DMS53 treated with DMSO at 0.1 percent for 48 hours (cell line): ENCODE results near the gene AIF1L.

Source experiments
- DNase-seq: peaks from one replicate; lab custom pipeline; 2025; ENCODE audit not compliant: unreplicated experiment; lab: John Stamatoyannopoulos, UW

Gene AIF1L

GRCh38 chr9:131076347-131077195 lies 19.8 kb upstream of the AIF1L start:
- no peak for DNase-seq

GRCh38 chr9:131078427-131079366 lies 17.6 kb upstream of the AIF1L start:
- DNase-seq = no peak

GRCh38 chr9:131080589-131080988 lies 15.7 kb upstream of the AIF1L start:
- no peak for DNase-seq

GRCh38 chr9:131081868-131082267 lies 14.5 kb upstream of the AIF1L start:
- no peak for DNase-seq

- DNase-seq = no peak
Observed at GRCh38 chr9:131082774-131083512, 13.4 kb upstream of the AIF1L start.

- DNase-seq = no peak
Observed at GRCh38 chr9:131084661-131085369, 11.5 kb upstream of the AIF1L start.

GRCh38 chr9:131085370-131086122 lies 10.8 kb upstream of the AIF1L start:
- no peak for DNase-seq

GRCh38 chr9:131087354-131087893 lies 8.9 kb upstream of the AIF1L start:
- no peak for DNase-seq

- no peak for DNase-seq
Observed at GRCh38 chr9:131090025-131090787, 6.1 kb upstream of the AIF1L start.

- no peak for DNase-seq
Observed at GRCh38 chr9:131091352-131091992, 4.9 kb upstream of the AIF1L start.

- no peak for DNase-seq
Observed at GRCh38 chr9:131092030-131092429, 4.3 kb upstream of the AIF1L start.

- DNase-seq = no peak
Observed at GRCh38 chr9:131092548-131093440, 3.5 kb upstream of the AIF1L start.

- no peak for DNase-seq
Observed at GRCh38 chr9:131094015-131094414, 2.3 kb upstream of the AIF1L start.

- DNase-seq = no peak
Observed at GRCh38 chr9:131094622-131095021, 1.7 kb upstream of the AIF1L start.

- peak; percentile 16 for DNase-seq
Observed at GRCh38 chr9:131095666-131096268, 564 bp upstream of the AIF1L start.

GRCh38 chr9:131097126-131097947 lies 1.0 kb downstream of the AIF1L start:
- no peak for DNase-seq
